Raji (cell line): ENCODE results near the gene ACER3.

Experiments used
- POLR2A ChIP-seq: IDR thresholded peaks from 2 replicates; pipeline ENCODE4 v1.6.1; 2011; ENCODE audit warnings: low read depth, low read length, control low read depth; ENCODE audit not compliant: insufficient read depth

Gene ACER3

GRCh38 chr11:76955459-76956114 lies 94.9 kb downstream of the ACER3 start:
- no peak for TF ChIP-seq POLR2A

- TF ChIP-seq POLR2A: no peak
These were observed 102.1 kb downstream of the ACER3 start for GRCh38 chr11:76962583-76963416.

GRCh38 chr11:76972051-76972450 lies 111.3 kb downstream of the ACER3 start:
- TF ChIP-seq POLR2A: no peak

- TF ChIP-seq POLR2A: no peak
These were observed 113.6 kb downstream of the ACER3 start for GRCh38 chr11:76974179-76974891.

GRCh38 chr11:76975513-76975912 lies 114.8 kb downstream of the ACER3 start:
- no peak for TF ChIP-seq POLR2A

GRCh38 chr11:76977791-76978190 lies 117.1 kb downstream of the ACER3 start:
- no peak for TF ChIP-seq POLR2A

- no peak for TF ChIP-seq POLR2A
These were observed 117.5 kb downstream of the ACER3 start for GRCh38 chr11:76978239-76978638.

GRCh38 chr11:76978818-76979217 lies 118.1 kb downstream of the ACER3 start:
- TF ChIP-seq POLR2A: no peak

- no peak for TF ChIP-seq POLR2A
These were observed 119.5 kb downstream of the ACER3 start for GRCh38 chr11:76980196-76980595.

- no peak for TF ChIP-seq POLR2A
These were observed 124.0 kb downstream of the ACER3 start for GRCh38 chr11:76984743-76985142.

- no peak for TF ChIP-seq POLR2A
These were observed 126.5 kb downstream of the ACER3 start for GRCh38 chr11:76987203-76987602.

- no peak for TF ChIP-seq POLR2A
These were observed 129.9 kb downstream of the ACER3 start for GRCh38 chr11:76990628-76991027.

- no peak for TF ChIP-seq POLR2A
These were observed 134.4 kb downstream of the ACER3 start for GRCh38 chr11:76995081-76995576.

GRCh38 chr11:76997512-76997911 lies 136.8 kb downstream of the ACER3 start:
- TF ChIP-seq POLR2A: no peak

GRCh38 chr11:76999597-76999996 lies 138.9 kb downstream of the ACER3 start:
- TF ChIP-seq POLR2A: no peak

GRCh38 chr11:77001613-77002012 lies 140.9 kb downstream of the ACER3 start:
- TF ChIP-seq POLR2A: no peak
